HCT116 (cell line): ENCODE results near the gene RSPH9. TPM values are rescaled to one million over a fixed set of nuclear protein-coding genes. Genes with fewer than 3 reads are reported as not detected.
A peak's percentile ranks its signal among the peaks of the same experiment; 100 is the strongest.

ENCODE experiments used
- ATAC-seq: fragments of 200-7000 bp; cut with Tn5 transposase; 2 replicates; pipeline ENCODE4 v1.9.1; 2020; ENCODE audit warnings: mild to moderate bottlenecking, moderate library complexity
- BruUV-seq: library from RNA; stranded (reverse); fragments of 400-500 nt; replicated peaks from 2 replicates; lab custom pipeline; 2021; lab: Mats Ljungman, UMichigan
- CTCF ChIA-PET: fragments of 300-600 bp; sonication (Branson Sonifier 250); formaldehyde crosslinking; loops from one replicate; lab custom pipeline; 2021; ENCODE audit warnings: antibody characterized with exemption; lab: Charles Lee
- POLR2A ChIA-PET: fragments of 300-600, 350-600 bp; sonication (Branson Sonifier 250); formaldehyde crosslinking; loops from one replicate; lab custom pipeline; 2021; ENCODE audit warnings: antibody characterized with exemption; lab: Charles Lee
- RAD21 ChIA-PET, 2 experiments: fragments of 300-600 bp; sonication (Branson Sonifier 250); formaldehyde crosslinking; loops; one replicate each; lab custom pipeline; 2023; ENCODE audit warnings: low total read pairs in 2 of 2; ENCODE audit not compliant: uncharacterized antibody in 2 of 2, unreplicated experiment in 2 of 2, low non-redundant PET in 1 of 2; lab: Charles Lee
- DNase-seq: peaks from one replicate; pipeline ENCODE4 v3.0.0-alpha.2; 2010; ENCODE audit warnings: low read depth, low spot score
- H2AFZ ChIP-seq: fragments of 200-600 bp; shearing (Covaris generic), sonication (generic); 2 replicates; pipeline ENCODE4 v1.6.1; 2017; ENCODE audit warnings: low read depth, mixed run types, mixed read lengths, antibody characterized with exemption, low read length; ENCODE audit not compliant: poor library complexity, severe bottlenecking
- H3K27ac ChIP-seq: 2 replicates; pipeline ENCODE4 v1.5.1; 2012; ENCODE audit warnings: low read depth, low read length
- H3K27me3 ChIP-seq: fragments of 200-600 bp; sonication (generic); 2 replicates; pipeline ENCODE4 v1.6.1; 2016; ENCODE audit warnings: mixed run types, low read length, mixed read lengths; ENCODE audit not compliant: insufficient read depth
- H3K36me3 ChIP-seq, 2 experiments: fragments of 200-500 bp in 1 of 2; fragments of 200-600 bp in 1 of 2; sonication (Bioruptor generic) in 1 of 2; sonication (generic) in 1 of 2; 2 replicates each; pipeline versions ENCODE4 v1.5.1 to v1.6.1; 2014 to 2016; ENCODE audit warnings: low read length in 2 of 2, inconsistent platforms in 1 of 2, mixed read lengths in 1 of 2, mixed run types in 1 of 2; ENCODE audit not compliant: insufficient read depth in 2 of 2, control insufficient read depth in 1 of 2
- H3K4me1 ChIP-seq, 2 experiments: fragments of 200-600 bp in 1 of 2; sonication (generic) in 1 of 2; 2 replicates each; pipeline versions ENCODE4 v1.5.1 to v1.6.1; 2012 to 2017; ENCODE audit warnings: low read length in 2 of 2, inconsistent platforms in 1 of 2, mild to moderate bottlenecking in 1 of 2, mixed read lengths in 1 of 2, mixed run types in 1 of 2, moderate library complexity in 1 of 2; ENCODE audit not compliant: insufficient read depth in 2 of 2, control insufficient read depth in 1 of 2
- H3K4me2 ChIP-seq: fragments of 200-600 bp; sonication (generic); 2 replicates; pipeline ENCODE4 v1.6.1; 2017; ENCODE audit warnings: mixed run types, low read length, mixed read lengths
- H3K4me3 ChIP-seq, 2 experiments: fragments of 200-600 bp in 1 of 2; sonication (generic) in 1 of 2; replicated peaks in 1 of 2; 2 replicates each; pipeline ENCODE4 v1.5.1; 2011 to 2016; ENCODE audit warnings: low read length in 2 of 2, control low read depth in 1 of 2, low read depth in 1 of 2, mild to moderate bottlenecking in 1 of 2, mixed read lengths in 1 of 2, mixed run types in 1 of 2
- H3K79me2 ChIP-seq: fragments of 200-600 bp; sonication (generic); 2 replicates; pipeline ENCODE4 v1.6.1; 2017; ENCODE audit warnings: mild to moderate bottlenecking, mixed run types, low read length, moderate library complexity, mixed read lengths; ENCODE audit not compliant: insufficient read depth
- H3K9ac ChIP-seq: fragments of 200-600 bp; sonication (generic); 2 replicates; pipeline ENCODE4 v1.6.1; 2016; ENCODE audit warnings: low read length, mixed read lengths
- H3K9me2 ChIP-seq: fragments of 200-600 bp; sonication (generic), shearing (Covaris generic); 2 replicates; pipeline ENCODE4 v1.6.1; 2017; ENCODE audit warnings: mixed run types, mild to moderate bottlenecking, moderate library complexity; ENCODE audit not compliant: insufficient read depth
- H3K9me3 ChIP-seq, 2 experiments: fragments of 200-500 bp in 1 of 2; fragments of 200-600 bp in 1 of 2; sonication (Bioruptor generic) in 1 of 2; sonication (generic) in 1 of 2; 2 replicates each; pipeline ENCODE4 v1.6.1; 2014 to 2017; ENCODE audit warnings: low read length in 2 of 2, mixed read lengths in 2 of 2, inconsistent platforms in 1 of 2, low read depth in 1 of 2, mild to moderate bottlenecking in 1 of 2, mixed run types in 1 of 2, moderate library complexity in 1 of 2; ENCODE audit not compliant: control insufficient read depth in 1 of 2, insufficient read depth in 1 of 2
- H4K20me1 ChIP-seq: fragments of 200-600 bp; sonication (generic), shearing (Covaris generic); 2 replicates; pipeline ENCODE4 v1.6.1; 2017; ENCODE audit warnings: mixed run types, mild to moderate bottlenecking, moderate library complexity; ENCODE audit not compliant: insufficient read depth
- ELF1 ChIP-seq: IDR thresholded peaks from 2 replicates; pipeline ENCODE4 v1.6.1; 2012; ENCODE audit warnings: low read depth, borderline replicate concordance
- EZH2 ChIP-seq: fragments of 200-600 bp; sonication (generic); IDR thresholded peaks from 2 replicates; pipeline ENCODE4 v1.6.1; 2017; ENCODE audit warnings: antibody characterized with exemption, mixed run types
- FOSL1 ChIP-seq: IDR thresholded peaks from 2 replicates; pipeline ENCODE4 v1.6.1; 2012; ENCODE audit warnings: low read depth
- JUND ChIP-seq: IDR thresholded peaks from 2 replicates; pipeline ENCODE4 v1.6.1; 2012
- MAX ChIP-seq: IDR thresholded peaks from 2 replicates; pipeline ENCODE4 v1.6.1; 2012
- POLR2A ChIP-seq: IDR thresholded peaks from 2 replicates; pipeline ENCODE4 v1.7.0; 2011; ENCODE audit warnings: borderline replicate concordance; ENCODE audit not compliant: insufficient read depth, insufficient read length; ENCODE audit errors: extremely low read depth
- POLR2AphosphoS5 ChIP-seq: IDR thresholded peaks from 2 replicates; pipeline ENCODE4 v1.6.1; 2011; ENCODE audit warnings: mild to moderate bottlenecking, low read depth, low read length, moderate library complexity
- REST ChIP-seq: IDR thresholded peaks from 2 replicates; pipeline ENCODE4 v1.6.1; 2012; ENCODE audit warnings: low read depth
- SP1 ChIP-seq: IDR thresholded peaks from 2 replicates; pipeline ENCODE4 v1.6.1; 2012; ENCODE audit warnings: low read depth
- TCF7L2 ChIP-seq: IDR thresholded peaks from 2 replicates; pipeline ENCODE4 v1.7.0; 2011; ENCODE audit warnings: borderline replicate concordance, inconsistent platforms; ENCODE audit not compliant: insufficient read depth, insufficient read length; ENCODE audit errors: extremely low read depth
- ZBTB33 ChIP-seq: IDR thresholded peaks from 2 replicates; pipeline ENCODE4 v1.6.1; 2011; ENCODE audit warnings: mild to moderate bottlenecking, low read length, moderate library complexity; ENCODE audit not compliant: insufficient replicate concordance; ENCODE audit errors: extremely low read depth
- ZFX ChIP-seq: fragments of 450-650 bp; IDR thresholded peaks from 2 replicates; pipeline ENCODE4 v1.6.1; 2017
- intact Hi-C: fragments of 100-400 bp; cut with micrococcal nuclease; formaldehyde crosslinking; loops from 2 replicates; pipeline ENCODE4 v1.10.0; 2022
- total RNA-seq: library from RNA; stranded (reverse); gene quantifications from one replicate; pipeline ENCODE4 v1.2.1, GENCODE V29; 2021; ENCODE audit not compliant: unreplicated experiment

The RSPH9 gene
- total RNA-seq, 1 experiment from 2014 or later: not detected

GRCh38 chr6:43669922-43670622 is 25.2 kb downstream of the RSPH9 start:
- ChIA-PET CTCF (interaction anchor here (4.6 kb wide), 1 partner anchor 410 kb away, joined by 45 read pairs; no protein-coding TSS in a partner anchor), RAD21 (no interaction called here), POLR2A (no interaction called here)
- Histone ChIP-seq H3K9me2 (no peaks in the 10 kb centered on the region), H3K9me3 (no peaks in the 10 kb centered on the region), H3K9ac (no peak overlapping the region), H3K27ac (peak overlapping the region; percentile 49; the same call in 1 of the 2 replicates), H3K4me3 (no peak overlapping the region), H3K4me1 (peaks cover 10 to 39% of the 10 kb centered on the region in 2 experiments), H2AFZ (no peak overlapping the region), H3K4me2 (no peak overlapping the region), H3K36me3 (peaks cover 19 to 28% of the 10 kb centered on the region in 2 experiments), H4K20me1 (no peaks in the 10 kb centered on the region), H3K79me2 (no peaks in the 10 kb centered on the region), H3K27me3 (no peaks in the 10 kb centered on the region)
- TF ChIP-seq POLR2AphosphoS5 (no peak), JUND (no peak), SP1 (no peak), EZH2 (no peak), ZFX (no peak), ZBTB33 (no peak), POLR2A (no peak), ELF1 (no peak), FOSL1 (no peak), TCF7L2 (no peak), REST (no peak), MAX (no peak)
- DNase-seq (no peak), ATAC-seq (no peak)
- no TSS peak for BruUV-seq
- intact Hi-C loops: loop anchor here (5.0 kb wide), 2 partner anchors 282 to 768 kb away; no protein-coding TSS in a partner anchor
